Stomach (tissue), 4 donors: Measurements from ENCODE around the gene CYP4F12.

ENCODE experiments used
- CTCF ChIP-seq, 7 experiments: fragments of 450-650 bp in 4 of 7; fragments of 200-600 bp in 3 of 7; sonication (generic) in 3 of 7; IDR thresholded peaks; one replicate each; pipeline ENCODE4 v1.5.1; 2016 to 2019; ENCODE audit warnings: antibody characterized with exemption in 7 of 7, control low read depth in 2 of 7, mild to moderate bottlenecking in 1 of 7
- POLR2A ChIP-seq, 4 donors: fragments of 450-650 bp; IDR thresholded peaks; one replicate each; pipeline ENCODE4 v1.6.1; 2016; ENCODE audit warnings: antibody characterized with exemption in 4 of 4, control low read depth in 2 of 4, mild to moderate bottlenecking in 1 of 4, moderate library complexity in 1 of 4
- POLR2AphosphoS5 ChIP-seq, 3 donors: sonication (generic); formaldehyde crosslinking; IDR thresholded peaks; one replicate each; pipeline ENCODE4 v1.6.1; 2016; ENCODE audit warnings: antibody characterized with exemption in 3 of 3

GRCh38 chr19:15683411-15683810 lies 10.5 kb downstream of the CYP4F12 start:
- TF ChIP-seq POLR2A (IDR thresholded peaks at IDR 0.05) (no peak), CTCF (IDR thresholded peaks at IDR 0.05) (no peak), POLR2AphosphoS5 (IDR thresholded peaks at IDR 0.05) (no peak)
